T follicular helper cell (primary cell): ENCODE data around the gene PSMC3IP.
"Not testable (repeated sequence)": the region's sequence is repeated elsewhere in the genome, so short reads cannot be mapped to it uniquely, and the experiment has no call there.

ENCODE experiments used
- DNase-seq: peaks from one replicate; pipeline ENCODE4 v3.0.0-alpha.2; 2020; ENCODE audit warnings: low read depth
- total RNA-seq, 2 experiments: gene quantifications; one replicate each; lab custom pipeline; 2026; lab: John Stamatoyannopoulos, UW

Gene PSMC3IP, protein sequence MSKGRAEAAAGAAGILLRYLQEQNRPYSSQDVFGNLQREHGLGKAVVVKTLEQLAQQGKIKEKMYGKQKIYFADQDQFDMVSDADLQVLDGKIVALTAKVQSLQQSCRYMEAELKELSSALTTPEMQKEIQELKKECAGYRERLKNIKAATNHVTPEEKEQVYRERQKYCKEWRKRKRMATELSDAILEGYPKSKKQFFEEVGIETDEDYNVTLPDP
- 3.7 to 6.1 reads per million in 2 experiments for total RNA-seq

DNA sequence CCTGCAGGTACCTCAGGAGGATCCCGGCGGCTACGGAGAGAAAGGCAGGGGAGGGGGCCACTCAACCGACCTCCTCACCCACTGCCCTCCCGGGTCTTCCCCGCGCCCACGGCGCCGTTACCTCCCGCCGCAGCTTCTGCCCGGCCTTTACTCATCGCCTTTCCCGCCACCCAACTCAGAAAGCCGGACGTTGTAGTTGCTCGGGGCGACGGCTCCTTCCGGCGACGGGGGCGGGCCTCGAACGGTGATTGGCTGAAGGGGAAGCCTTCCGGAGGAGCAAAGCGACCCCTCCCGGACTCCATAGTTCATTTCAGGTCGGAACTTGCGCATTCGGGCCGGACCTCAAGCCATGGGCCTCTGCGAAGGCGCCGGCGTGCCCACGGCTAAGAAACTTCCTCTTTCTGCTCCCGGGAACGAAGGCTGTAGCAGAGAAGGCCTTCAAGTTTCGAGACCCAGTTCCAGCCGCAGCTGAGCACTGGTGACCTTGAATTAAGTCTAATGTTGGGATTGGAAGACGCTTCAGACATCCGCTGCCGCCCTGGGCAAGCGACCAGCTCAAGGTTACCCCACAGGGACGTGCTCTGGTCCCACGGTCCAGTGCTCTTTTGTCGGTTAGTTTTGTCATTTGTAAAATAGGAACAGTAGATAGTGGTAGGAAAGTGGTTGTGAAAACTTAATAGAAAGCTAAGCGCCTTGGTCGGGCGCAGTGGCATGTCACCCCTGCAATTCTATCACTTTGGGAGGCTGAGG, at the start of gene PSMC3IP:
Gene PSMC3IP, minus strand, starts transcription at position 198 of the 750 bp plus-strand sequence. Its CDS starts 43 bp downstream, at position 155.
- peak; percentile 85 for DNase-seq

DNA sequence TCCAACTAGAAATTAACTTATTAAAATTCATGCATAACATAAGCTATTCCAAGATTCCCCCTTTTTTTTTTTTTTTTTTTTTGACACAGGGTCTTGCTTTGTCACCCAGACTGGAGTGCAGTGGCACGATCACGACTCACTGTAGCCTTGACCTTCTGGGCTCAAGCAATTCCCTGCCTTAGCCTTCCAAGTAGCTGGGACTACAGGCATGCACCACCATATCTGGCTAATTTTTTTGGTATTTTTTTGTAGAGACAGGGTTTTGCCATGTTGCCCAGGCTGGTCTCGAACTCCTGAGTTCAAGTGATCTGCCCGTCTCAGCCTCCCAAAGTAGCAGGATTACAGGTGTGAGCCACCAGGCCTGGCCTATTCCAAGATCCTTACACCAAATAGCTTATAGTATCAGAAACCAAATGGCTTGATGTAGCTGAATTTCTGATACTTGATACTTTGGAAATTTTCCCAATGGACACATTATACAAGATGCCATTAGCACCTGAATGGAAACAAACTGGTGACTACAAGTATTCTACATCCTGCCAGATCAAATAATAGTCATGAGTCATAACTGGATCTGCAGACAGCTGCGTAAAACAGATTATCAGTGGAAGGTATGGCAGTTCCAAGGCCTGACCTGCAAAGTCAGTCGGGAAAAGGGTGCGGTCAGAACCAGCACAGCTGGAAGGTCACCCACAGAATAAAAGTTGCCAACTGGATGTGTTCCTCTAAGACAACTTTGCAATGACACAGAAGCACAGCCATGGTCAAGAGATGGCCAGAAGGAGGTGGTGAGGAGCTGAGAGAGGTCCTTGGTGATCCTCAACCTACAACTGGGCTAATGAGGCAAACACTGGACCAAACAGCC, 46.4 kb upstream of the PSMC3IP start:
- no peak for DNase-seq

DNA sequence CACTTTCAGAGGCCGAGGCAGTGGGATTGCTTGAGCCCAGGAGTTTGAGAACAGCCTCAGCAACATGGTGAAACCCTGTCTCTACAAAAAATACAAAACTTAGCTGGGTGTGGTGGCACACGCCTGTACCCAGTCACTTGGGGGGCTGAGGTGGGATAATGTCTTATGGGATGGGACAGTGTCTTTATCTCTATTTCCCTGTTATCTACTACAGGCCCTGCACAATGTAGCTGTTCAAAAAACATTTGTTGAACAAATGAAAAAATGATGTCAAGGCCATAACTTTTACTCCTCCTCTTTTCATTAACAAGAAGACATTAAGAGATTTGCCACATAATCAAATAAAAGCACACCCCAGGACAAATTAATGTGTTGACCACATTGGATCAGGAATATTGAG, 45.7 kb upstream of the PSMC3IP start:
- no peak for DNase-seq

DNA sequence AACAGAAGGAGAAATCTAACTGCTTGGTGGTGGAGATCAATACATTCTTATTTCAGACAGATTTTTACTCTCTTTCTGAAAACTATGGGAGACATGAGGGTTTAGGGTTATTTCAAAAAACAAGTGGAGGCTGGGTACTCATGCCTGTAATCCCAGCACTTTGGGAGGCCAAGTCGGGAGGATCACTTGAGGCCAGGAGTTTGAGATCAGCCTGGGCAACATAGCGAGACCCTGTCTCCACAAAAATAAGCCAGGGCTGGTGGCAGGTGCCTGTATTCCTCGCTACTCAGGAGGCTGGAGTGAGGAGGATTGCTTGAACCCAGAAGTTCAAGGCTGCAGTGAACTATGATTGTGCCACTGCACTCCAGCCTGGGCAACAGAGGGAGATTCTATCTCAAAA, 44.5 kb upstream of the PSMC3IP start:
- DNase-seq: not testable (repeated sequence)

DNA sequence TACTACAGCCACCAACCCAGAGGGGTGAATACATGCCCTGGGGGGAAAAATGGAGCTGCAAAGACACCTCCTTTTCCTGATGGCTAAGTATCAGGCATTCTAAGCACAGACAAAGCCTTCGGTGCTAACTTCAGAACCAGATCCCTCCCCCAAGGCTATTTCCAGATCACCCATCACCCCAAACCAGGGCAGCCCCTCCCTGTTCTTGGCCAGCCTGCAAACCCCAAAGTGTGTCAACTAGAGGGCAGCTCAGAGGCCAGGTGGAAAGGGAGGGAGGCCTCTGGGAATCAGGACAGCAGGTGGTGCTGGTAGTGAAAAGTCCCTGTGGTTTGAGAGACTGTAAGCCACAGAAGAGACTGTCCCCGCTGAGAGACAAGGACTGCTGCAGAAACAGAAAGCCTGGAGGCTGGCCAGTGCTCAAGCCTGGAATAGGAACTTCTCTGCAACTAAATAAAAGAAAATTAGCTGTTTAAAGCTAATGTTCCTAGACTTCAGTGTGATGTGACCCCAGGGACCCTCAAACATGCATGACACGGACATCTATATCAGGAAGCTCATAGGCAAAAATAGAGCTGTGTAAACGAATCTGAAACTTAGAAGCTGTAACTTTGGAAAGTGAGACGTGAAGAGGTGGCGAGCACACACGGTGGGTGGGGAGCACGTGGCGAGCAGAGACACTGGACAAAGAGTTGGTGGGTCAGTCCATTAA, 41.1 kb upstream of the PSMC3IP start:
- no peak for DNase-seq

DNA sequence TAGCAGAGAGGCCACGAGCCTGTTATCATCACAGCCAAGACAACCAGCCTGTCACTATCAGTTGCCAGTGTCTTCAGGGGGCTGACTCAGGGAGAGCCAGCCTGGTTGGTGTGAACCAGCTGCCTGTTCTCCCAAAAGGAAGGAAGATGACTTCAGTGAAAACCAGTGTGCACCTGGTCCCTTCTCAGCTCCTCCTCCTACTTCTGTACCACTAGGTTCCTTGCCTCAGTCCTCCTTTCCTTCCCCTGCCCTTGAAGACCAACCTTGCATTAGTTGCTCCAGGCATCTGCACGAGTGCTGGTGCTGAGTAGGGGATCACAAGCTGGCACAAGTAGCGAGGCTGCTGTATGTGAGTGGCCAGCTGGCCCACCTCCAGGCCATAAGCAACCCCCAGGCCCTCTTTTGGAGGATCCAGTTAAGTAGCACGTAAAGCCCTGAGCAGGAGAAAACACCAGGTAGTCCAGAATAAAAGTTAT, 40.5 kb upstream of the PSMC3IP start:
- no peak for DNase-seq

DNA sequence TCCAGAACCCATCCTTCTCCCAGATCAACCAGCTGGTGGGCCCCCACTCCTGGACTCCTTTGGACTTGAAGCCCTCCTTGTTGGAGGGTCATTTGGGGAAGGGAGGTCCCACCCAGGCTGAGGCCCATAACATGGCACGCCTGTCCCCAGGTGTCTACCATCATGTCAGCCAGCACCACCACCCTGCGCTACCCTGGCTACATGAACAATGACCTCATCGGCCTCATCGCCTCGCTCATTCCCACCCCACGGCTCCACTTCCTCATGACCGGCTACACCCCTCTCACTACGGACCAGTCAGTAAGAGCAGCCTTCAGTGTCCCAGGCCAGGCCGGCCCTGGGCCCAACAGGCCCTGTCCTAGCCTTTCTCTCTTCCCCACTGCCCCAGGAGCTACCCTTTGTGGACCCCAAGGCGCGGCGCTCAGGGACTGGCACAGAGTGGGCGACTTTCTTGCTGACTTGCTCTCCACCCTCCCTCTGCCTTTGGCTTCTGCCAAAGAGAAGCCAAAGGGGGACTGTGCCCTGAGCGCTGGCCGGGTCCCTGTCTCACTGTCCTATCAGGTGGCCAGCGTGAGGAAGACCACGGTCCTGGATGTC, 36.3 kb upstream of the PSMC3IP start:
- no peak for DNase-seq

DNA sequence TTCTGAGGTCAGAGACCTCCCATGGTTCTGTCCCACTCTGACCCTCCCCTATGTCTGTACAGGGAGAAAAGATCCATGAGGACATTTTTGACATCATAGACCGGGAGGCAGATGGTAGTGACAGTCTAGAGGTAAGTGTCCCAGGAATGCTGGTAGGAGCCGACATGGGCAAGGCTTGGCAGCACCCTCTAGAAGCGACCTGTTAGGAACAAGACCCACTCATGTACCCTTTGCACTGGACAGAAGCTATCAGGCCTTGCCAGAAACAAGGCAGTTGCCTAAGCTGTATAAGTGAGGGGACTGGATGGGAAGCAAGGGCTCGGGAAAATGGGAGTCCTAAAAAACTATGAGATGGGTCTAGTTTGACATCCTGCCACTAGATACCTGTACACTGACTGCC, 34.5 kb upstream of the PSMC3IP start:
- no peak for DNase-seq

DNA sequence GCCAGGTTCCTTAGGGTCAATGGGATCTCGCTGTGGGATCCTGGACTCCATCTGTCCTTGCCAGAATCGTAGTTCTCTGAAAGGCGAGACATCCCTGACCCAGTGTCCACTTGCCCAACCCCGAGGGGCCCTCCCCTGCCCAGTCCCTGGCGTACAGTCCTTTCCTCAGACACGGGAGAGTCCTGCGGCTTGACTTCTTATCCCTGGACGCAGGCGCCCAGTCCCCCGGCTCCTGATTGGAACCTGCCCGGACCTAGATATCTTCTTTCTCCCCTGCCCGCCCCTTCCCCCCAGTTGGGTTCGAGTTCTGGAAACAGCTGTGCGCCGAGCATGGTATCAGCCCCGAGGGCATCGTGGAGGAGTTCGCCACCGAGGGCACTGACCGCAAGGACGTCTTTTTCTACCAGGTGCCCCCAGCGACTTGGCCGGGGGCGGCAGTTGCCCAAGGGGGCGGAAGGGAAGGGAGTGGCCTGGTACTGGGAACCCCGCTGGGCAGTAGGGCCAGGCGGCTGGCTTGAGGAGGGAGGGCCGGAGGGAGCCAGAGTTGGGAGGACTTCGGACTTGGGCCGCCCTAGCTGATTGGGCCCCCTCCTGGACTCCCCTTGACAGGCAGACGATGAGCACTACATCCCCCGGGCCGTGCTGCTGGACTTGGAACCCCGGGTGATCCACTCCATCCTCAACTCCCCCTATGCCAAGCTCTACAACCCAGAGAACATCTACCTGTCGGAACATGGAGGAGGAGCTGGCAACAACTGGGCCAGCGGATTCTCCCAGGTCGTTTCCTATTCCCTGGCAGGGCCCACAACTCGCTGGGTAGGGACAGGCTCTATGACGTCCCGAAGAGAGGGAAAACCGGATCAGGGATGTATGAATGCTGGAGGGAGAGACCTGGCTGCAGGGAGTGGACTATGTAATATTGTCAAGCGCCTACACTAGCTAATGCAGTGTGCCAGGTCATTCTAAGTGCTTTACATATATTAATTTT, 32.6 kb upstream of the PSMC3IP start:
- DNase-seq: peak; percentile 3

DNA sequence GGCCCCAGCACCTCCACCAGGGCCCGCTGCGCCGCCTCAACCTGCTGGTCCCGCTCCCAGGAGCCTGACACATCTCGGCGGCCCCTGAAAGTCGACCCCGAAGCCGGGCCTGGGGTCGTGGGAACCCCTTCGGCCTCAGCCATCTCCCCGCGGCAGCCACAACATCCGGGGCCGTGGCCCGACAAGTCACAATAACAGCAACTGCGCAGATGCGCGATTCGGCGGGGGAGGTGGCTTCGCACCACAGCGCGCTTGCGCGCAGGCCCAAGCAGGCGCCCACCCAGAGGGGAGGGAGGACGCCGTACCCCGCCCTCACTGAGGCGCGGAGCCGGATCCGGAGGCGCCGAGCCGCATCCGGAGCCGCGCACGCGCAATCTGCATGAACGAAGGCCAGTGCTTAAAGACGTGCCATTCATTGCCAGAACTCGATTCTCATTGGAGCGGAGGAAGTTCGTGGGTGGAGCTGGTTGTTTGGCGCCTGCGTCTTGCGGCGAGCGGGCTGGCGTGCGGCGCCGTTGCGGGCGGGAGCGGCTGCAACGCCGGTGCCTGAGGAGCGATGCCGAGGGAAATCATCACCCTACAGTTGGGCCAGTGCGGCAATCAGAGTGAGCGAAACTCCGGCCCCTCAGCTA, 31.8 kb upstream of the PSMC3IP start, which contains the start of the genes RETREG3 and TUBG1:
Gene RETREG3, minus strand, starts transcription at position 193 of the 632 bp plus-strand sequence. Its CDS starts 50 bp downstream, at position 143.
Gene TUBG1, plus strand, starts transcription at position 502 of the 632 bp plus-strand sequence. Its CDS starts 55 bp downstream, at position 557.
- DNase-seq: peak; percentile 99

DNA sequence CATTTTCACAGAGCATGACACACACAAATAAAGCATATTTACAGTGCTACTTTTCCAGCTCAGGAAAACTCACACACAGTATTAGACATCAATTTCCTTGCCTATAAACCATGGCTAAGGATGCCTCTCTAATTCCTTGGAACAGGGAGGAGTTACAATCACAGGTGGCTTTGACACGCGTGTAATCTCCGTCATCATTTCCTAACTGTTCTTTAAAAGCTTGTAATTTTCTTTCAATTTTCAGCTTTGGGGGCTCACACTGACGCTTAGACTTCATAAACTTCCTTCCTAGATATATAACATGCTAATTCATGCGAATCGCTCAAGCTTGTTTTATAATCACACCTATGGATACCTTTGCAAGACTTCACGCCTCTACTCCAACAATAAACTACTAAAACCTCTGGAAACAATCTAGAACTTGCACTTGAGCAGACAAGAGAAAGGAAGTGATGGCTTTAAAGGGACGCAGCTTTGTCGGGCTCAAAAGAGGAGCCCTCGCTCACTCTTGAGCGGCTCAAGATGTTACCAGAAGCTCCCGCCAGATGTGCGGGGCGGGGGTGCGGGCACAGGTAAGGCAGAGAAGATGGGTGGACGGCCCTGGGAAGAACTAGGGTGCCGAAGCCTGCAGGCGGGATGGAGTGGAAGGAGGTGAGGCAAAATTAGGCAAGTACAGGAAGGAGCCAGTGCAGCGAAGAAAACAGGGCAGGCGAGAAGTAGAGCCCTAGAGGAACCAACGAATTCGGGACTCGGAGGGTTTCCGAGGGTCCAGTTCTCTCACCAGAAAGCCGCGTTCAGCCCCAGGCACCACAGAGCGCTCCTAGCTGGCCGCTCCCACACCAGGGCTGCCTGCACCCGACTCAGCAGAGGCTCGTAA, 31.0 kb upstream of the PSMC3IP start:
- no peak for DNase-seq

DNA sequence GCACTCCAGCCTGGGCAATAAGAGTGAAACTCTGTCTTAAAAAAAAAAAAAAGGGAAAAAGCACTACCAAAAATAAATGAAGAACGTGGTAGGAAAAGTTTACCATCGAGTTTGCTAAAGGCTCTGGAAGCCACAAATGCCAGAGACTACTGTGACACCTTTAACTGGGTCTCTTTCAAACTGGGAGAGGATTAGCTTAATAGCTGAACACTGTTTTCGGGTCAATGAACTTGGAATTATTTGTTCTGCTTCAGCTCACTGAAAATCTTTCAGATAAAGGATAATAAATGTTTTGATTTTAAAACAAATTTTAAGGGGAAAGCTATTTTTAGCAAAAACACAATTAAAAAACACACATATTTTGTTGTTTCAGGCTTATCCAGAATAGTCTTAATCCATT, 30.2 kb upstream of the PSMC3IP start:
- DNase-seq: no peak

DNA sequence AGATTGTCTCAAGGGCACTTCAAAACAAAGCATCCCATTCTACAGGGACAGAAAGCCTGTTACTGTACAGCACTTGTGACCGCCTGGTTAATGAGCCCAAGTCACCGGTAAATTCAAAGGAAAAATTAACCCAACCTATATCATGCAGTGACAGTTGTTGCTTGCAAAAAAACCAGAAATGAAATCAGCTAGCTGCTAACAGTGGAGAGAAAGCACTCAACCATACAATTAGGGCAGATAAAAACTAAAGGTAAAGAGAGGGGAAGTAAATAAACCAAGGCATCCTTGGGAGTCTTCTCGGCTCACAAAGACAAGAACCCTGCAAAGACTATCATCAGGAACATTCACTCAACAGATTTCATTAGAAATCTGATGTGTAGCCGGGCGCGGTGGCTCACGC, 25.8 kb upstream of the PSMC3IP start:
- DNase-seq: no peak

DNA sequence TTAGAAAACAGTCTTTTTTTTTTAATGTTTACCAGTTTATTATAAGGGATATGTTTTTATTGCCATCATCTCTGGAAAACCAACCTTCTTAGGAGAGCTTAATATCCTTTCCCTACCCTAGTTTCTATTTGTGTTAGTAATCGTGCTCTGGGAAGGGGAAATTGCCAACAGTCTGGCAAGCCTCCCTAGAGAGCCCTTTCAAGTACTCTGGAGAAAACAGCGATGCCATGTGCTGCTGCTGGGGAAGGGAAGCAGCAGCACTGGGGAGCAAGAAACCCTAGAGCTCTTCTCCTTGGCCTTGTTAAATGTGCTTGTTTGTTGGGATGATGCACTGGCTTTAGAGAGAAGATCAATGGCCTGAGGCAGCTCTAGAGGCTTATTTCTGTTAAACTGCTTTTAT, 21.4 kb upstream of the PSMC3IP start:
- no peak for DNase-seq

DNA sequence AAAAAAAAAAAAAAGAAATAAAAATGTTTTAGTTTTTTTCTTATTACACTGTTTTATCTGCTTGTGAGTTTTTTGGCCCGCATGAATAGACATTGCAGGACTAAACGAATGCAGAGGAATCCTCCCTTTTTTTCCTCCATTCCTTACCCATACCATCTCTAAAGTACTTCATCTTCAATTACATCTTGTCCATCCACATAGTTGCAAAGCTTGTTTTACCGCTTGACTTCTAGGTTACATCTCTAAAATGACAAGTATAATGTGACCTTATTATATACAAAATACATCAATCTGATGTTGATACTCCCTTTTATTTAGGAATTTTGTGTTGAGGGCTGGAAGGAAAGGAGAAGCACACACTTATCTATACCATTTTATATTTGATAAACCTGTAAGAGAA, 18.9 kb upstream of the PSMC3IP start:
- DNase-seq: no peak

DNA sequence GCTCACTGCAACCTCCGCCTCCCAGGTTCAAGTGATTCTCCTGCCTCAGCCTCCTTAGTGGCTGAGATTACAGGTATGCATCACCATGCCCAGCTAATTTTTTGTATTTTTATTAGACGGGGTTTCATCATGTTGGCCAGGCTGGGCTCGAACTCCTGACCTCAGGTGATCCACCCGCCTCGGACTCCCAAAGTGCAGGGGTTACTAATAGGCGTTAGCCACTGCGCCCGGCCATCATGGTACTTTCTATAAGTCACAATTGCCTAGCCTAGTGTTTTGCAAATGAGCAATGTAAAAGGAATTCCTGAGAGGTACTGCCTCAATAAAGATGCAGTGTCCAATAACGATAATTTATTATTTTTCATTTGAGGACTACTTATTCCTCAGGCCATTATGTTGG, 13.9 kb upstream of the PSMC3IP start:
- DNase-seq: no peak

DNA sequence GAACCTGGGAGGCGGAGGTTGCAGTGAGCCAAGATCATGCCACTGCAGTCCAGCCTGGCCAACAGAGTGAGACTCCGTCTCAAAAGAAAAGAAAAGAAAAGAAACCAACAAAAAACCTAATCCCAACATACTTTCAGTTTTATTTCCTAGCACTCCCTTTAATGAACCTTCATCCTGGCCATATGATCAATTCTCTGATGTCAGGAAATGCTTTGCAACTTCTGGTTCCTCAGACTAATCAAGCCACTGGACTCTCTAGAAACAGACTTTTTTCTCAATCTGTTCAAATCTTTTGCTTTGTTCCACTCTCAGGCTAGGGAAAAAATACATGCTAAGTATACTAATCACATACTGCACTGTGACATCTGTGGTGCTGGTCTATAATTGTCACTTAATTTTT, 13.4 kb upstream of the PSMC3IP start:
- no peak for DNase-seq

DNA sequence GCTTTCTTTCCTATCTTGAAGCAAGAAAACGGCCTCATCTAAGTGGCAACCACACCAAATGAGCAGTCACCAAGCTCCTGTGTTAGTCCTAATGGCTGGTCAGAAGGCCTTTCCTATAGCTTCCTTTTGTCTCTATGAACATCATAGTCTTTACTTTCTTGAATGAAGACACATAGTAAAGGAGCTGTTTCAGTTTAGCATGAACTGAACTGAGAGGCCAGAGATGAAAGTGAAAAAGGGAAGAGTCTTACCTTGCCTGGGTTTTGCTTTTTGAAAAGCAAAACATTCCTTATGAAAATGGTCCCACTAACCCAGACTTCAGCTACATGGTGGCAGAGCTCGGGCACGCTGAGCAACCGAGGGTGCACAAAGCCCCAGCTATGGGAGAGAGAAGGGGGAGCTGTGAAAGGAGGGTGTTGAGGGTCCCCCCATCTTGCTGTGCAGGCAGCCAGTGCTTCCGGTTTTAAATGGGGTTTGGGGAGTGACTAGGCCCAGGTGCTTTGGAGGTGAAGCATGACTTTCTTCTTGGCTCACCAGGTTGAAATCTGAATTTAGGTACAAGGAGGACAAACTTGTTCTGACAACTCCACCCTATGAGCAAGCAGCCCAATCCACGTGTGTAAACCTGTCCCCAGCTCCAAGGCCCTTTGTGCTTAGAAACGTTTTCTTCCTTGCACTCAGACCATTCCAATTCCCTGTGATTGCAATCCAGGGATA, 9.1 kb upstream of the PSMC3IP start:
- no peak for DNase-seq
